Measurements from ENCODE around the gene C6orf47. TPM values are rescaled to one million over a fixed set of nuclear protein-coding genes. Genes with fewer than 3 reads are reported as not detected.
A peak's percentile ranks its signal among the peaks of the same experiment; 100 is the strongest.

C6orf47 gene
- total and polyA plus RNA-seq, 2 of the 13 experiments (the other 11 are each of a cell fraction or from before 2014, with no cell fraction given) = 1.7 to 18.1 TPM

- peak in 1 of 2 experiments; percentile 21; a peak in 1 of 4 replicates for TF ChIP-seq REST (IDR thresholded peaks at IDR 0.05; ENCODE audit: borderline replicate concordance in 1 of 2, low read depth in 1 of 2, low read length in 2 of 2)
- TF ChIP-seq E2F1 (CRISPR knock-in tag; IDR thresholded peaks at IDR 0.05) = peak; percentile 97
- TF ChIP-seq GATAD2A (CRISPR knock-in tag; IDR thresholded peaks at IDR 0.05) = no peak
- TF ChIP-seq KDM3A (CRISPR knock-in tag; IDR thresholded peaks at IDR 0.05; ENCODE audit: low read depth) = no peak; the same call in 1 of the 2 replicates
- no peak for TF ChIP-seq THRA (CRISPR knock-in tag; IDR thresholded peaks at IDR 0.05; ENCODE audit: borderline replicate concordance)
- TF ChIP-seq NR2F2 (IDR thresholded peaks at IDR 0.05; ENCODE audit: borderline replicate concordance, low read depth) = peak; percentile 69; the same call in 1 of the 2 replicates
- TF ChIP-seq RFXAP (CRISPR knock-in tag; IDR thresholded peaks at IDR 0.05; ENCODE audit: borderline replicate concordance) = peak; percentile 21; the same call in 1 of the 2 replicates
- no peak for TF ChIP-seq RORA (CRISPR knock-in tag; IDR thresholded peaks at IDR 0.05)
- 0 out of 2 replicates have a peak, but pooled peaks have one; percentile 26 for TF ChIP-seq CENPT (CRISPR knock-in tag; IDR thresholded peaks at IDR 0.05; ENCODE audit: low read depth)
- TF ChIP-seq MTF1 (CRISPR knock-in tag; IDR thresholded peaks at IDR 0.05) = peak; percentile 68; the same call in 1 of the 2 replicates
- TF ChIP-seq ZEB1 (IDR thresholded peaks at IDR 0.05; ENCODE audit: insufficient replicate concordance, low read depth) = peak; percentile 39
- TF ChIP-seq HIVEP1 (CRISPR knock-in tag; IDR thresholded peaks at IDR 0.05) = no peak
- peak; percentile 56 for TF ChIP-seq PAXIP1 (CRISPR knock-in tag; conservative IDR thresholded peaks at IDR 0.05)
- no peak; the same call in 1 of the 2 replicates for TF ChIP-seq POGZ (CRISPR knock-in tag; IDR thresholded peaks at IDR 0.05)
- peak; percentile 51; the same call in 1 of the 2 replicates for TF ChIP-seq ZNF784 (CRISPR knock-in tag; IDR thresholded peaks at IDR 0.05; ENCODE audit: borderline replicate concordance)
These were observed 4.4 kb upstream of the C6orf47 start, which contains the start of gene GPANK1 (continued) for GRCh38 chr6:31664790-31665500.

Data from HepG2 (cell line).